22Rv1 (cell line): ENCODE measurements around the gene RPL28.
"Not testable (repeated sequence)": the region's sequence is repeated elsewhere in the genome, so short reads cannot be mapped to it uniquely, and the experiment has no call there.

Source experiments
- H3K27ac ChIP-seq: fragments of 450-650 bp; 2 replicates; pipeline ENCODE4 v1.5.1; 2017
- CTCF ChIP-seq: fragments of 450-650 bp; IDR thresholded peaks from 2 replicates; pipeline ENCODE4 v1.5.1; 2017; ENCODE audit warnings: mild to moderate bottlenecking
- ZFX ChIP-seq: fragments of 450-650 bp; IDR thresholded peaks from 2 replicates; pipeline ENCODE4 v1.6.1; 2017; ENCODE audit warnings: antibody characterized with exemption, borderline replicate concordance

RPL28 gene

GRCh38 chr19:55418185-55418584 lies 32.5 kb downstream of the RPL28 start:
- no peak for TF ChIP-seq ZFX
- peak; percentile 79 for TF ChIP-seq CTCF
- H3K27ac ChIP-seq = no peak overlapping the region

- no peak for TF ChIP-seq ZFX
- H3K27ac ChIP-seq = no peak overlapping the region
Observed at GRCh38 chr19:55419103-55419502, 33.4 kb downstream of the RPL28 start.

GRCh38 chr19:55419624-55420236 lies 34.0 kb downstream of the RPL28 start:
- H3K27ac ChIP-seq = no peak overlapping the region
- TF ChIP-seq CTCF (no peak), ZFX (no peak)

- not testable (repeated sequence) for H3K27ac ChIP-seq
Observed at GRCh38 chr19:55421281-55421680, 35.5 kb downstream of the RPL28 start.

- no peak for TF ChIP-seq ZFX
- TF ChIP-seq CTCF = no peak
- no peak overlapping the region for H3K27ac ChIP-seq
Observed at GRCh38 chr19:55423225-55424005, 37.7 kb downstream of the RPL28 start.

- TF ChIP-seq ZFX (no peak), CTCF (no peak)
- H3K27ac ChIP-seq = no peak overlapping the region
Observed at GRCh38 chr19:55424518-55424917, 38.8 kb downstream of the RPL28 start.

GRCh38 chr19:55426042-55426441 lies 40.3 kb downstream of the RPL28 start:
- no peak overlapping the region for H3K27ac ChIP-seq
- TF ChIP-seq ZFX = no peak
- no peak for TF ChIP-seq CTCF

- no peak overlapping the region for H3K27ac ChIP-seq
- TF ChIP-seq CTCF (no peak), ZFX (no peak)
Observed at GRCh38 chr19:55431183-55431582, 45.5 kb downstream of the RPL28 start.
